ENCODE data around the gene BET1L. TPM values are rescaled to one million over a fixed set of nuclear protein-coding genes. Genes with fewer than 3 reads are reported as not detected.

Gene BET1L
- total RNA-seq, 1 experiment from 2014 or later: 22.2 TPM

DNA sequence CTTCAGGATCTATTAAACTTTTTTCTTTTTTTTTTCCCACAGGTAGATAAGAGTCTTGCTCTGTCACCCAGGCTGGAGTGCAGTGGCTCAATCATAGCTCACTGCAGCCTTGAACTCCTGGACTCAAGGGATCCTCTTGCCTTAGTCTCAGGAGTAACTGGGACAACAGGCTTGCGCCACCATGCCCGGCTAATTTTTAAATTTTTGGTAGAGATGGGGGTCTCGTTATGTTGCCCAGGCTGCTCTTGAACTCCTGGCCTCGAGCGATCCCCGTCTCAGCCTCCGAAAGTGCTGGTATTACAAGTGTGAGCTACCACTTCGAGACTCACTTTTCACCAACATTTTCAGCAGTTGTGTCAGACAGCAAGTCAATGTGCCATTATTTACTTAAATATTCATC lies 28.0 kb upstream of the BET1L start:
- no peak for DNase-seq (ENCODE audit: low spot score)
- Histone ChIP-seq H3K27me3 (replicated peaks; ENCODE audit: insufficient read depth, low read depth, low read length, poor library complexity) (no peaks in the 10 kb centered on the region), H3K36me3 (ENCODE audit: insufficient read depth, low read length, poor library complexity, severe bottlenecking) (peaks cover 7% of the 10 kb centered on the region), H3K4me3 (ENCODE audit: low read depth, low read length, poor library complexity, severe bottlenecking) (peak overlapping the region; percentile 95), H3K27ac (ENCODE audit: low read depth, low read length, poor library complexity, severe bottlenecking) (peak overlapping the region; percentile 73), H3K4me1 (ENCODE audit: insufficient read depth, low read length, poor library complexity, severe bottlenecking) (peaks cover 12% of the 10 kb centered on the region), H3K9me3 (ENCODE audit: low read depth, low read length, poor library complexity, severe bottlenecking) (no peaks in the 10 kb centered on the region)
- TSS peak; percentile 62 for BruUV-seq (replicated peaks)
- no peak for TF ChIP-seq EZH2 (IDR thresholded peaks at IDR 0.05; ENCODE audit: borderline replicate concordance, low read depth, low read length, poor library complexity, severe bottlenecking)
- TF ChIP-seq, protein P1, sequence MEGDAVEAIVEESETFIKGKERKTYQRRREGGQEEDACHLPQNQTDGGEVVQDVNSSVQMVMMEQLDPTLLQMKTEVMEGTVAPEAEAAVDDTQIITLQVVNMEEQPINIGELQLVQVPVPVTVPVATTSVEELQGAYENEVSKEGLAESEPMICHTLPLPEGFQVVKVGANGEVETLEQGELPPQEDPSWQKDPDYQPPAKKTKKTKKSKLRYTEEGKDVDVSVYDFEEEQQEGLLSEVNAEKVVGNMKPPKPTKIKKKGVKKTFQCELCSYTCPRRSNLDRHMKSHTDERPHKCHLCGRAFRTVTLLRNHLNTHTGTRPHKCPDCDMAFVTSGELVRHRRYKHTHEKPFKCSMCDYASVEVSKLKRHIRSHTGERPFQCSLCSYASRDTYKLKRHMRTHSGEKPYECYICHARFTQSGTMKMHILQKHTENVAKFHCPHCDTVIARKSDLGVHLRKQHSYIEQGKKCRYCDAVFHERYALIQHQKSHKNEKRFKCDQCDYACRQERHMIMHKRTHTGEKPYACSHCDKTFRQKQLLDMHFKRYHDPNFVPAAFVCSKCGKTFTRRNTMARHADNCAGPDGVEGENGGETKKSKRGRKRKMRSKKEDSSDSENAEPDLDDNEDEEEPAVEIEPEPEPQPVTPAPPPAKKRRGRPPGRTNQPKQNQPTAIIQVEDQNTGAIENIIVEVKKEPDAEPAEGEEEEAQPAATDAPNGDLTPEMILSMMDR (conservative IDR thresholded peaks at IDR 0.05; ENCODE audit: low read depth, low read length): no peak
- CTCF ChIA-PET: no interaction called here
- POLR2A ChIA-PET (ENCODE audit: low non-redundant PET): no interaction called here
- intact Hi-C loops (cut with micrococcal nuclease; ENCODE audit: unreplicated experiment): no loop called here

DNA sequence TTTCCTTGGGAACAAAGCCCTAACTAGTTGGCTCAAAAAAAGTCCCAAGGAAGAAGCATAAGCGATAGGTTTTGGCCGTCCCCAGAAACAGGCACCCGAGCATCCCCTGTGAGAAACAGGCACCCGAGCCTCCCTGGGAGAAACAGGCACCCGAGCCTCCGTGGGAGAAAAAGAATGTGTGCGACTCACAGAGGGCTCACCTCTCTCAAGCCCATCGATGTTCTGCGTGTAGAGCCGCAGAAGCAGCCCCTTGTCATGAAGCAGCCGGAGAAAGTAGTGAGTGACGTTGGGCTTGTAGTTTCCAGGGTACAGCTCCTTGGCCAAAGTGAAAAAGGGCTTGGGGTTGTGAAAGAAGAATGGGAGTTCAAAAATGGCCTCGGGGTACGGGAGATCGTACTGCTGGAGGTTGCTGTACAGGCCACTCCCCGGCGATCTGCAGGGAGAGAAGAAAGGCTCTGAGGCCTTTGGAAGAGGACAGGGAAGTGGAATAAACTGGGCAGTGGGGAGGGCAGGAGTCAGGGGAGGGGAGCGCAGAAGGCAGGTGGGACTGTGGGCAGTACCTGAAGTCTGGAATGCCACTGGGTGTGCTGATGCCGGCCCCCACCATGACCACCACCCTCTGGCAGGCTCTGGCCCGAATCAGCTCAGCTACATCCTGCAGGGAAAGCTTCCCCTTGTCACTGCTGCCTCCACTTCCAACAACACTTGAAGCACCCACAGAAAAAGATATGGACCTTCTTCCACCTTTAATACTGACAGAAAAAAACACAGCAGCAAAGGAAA lies 25.8 kb upstream of the BET1L start:
- H3K27ac ChIP-seq (ENCODE audit: low read depth, low read length, poor library complexity, severe bottlenecking): no peak overlapping the region
- no peaks in the 10 kb centered on the region for H3K27me3 ChIP-seq (replicated peaks; ENCODE audit: insufficient read depth, low read depth, low read length, poor library complexity)
- no peak for TF ChIP-seq EZH2 (IDR thresholded peaks at IDR 0.05; ENCODE audit: borderline replicate concordance, low read depth, low read length, poor library complexity, severe bottlenecking)
- TF ChIP-seq, protein P1 (conservative IDR thresholded peaks at IDR 0.05; ENCODE audit: low read depth, low read length): no peak
- no peaks in the 10 kb centered on the region for H3K36me3 ChIP-seq (ENCODE audit: insufficient read depth, low read length, poor library complexity, severe bottlenecking)
- H3K4me1 ChIP-seq (ENCODE audit: insufficient read depth, low read length, poor library complexity, severe bottlenecking): peaks cover 8% of the 10 kb centered on the region
- ChIA-PET POLR2A (ENCODE audit: low non-redundant PET) (no interaction called here), CTCF (no interaction called here)
- intact Hi-C loops (cut with micrococcal nuclease; ENCODE audit: unreplicated experiment): no loop called here
- BruUV-seq (replicated peaks): no TSS peak
- DNase-seq (ENCODE audit: low spot score): no peak
- H3K4me3 ChIP-seq (ENCODE audit: low read depth, low read length, poor library complexity, severe bottlenecking): no peak overlapping the region
- H3K9me3 ChIP-seq (ENCODE audit: low read depth, low read length, poor library complexity, severe bottlenecking): no peaks in the 10 kb centered on the region

DNA sequence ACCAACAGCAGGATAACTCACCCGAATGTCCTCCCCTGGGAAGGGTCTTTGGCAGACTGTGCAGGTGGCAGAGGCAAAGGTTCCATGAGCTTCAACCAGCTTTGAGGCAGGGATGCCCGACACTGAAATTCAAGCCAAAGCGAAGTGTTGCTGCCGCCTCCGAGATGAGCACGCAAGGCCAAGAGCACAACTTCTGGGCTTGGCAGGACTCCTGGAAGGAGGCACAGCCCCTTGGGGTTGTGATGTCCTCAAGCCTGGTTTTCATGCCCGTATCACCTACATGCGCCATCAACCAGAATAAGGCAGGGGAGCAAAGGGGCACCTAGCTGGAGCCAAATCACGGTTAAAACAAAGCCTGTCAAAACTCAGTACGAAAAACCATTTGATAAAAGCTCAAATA lies 23.2 kb upstream of the BET1L start:
- CTCF ChIA-PET: no interaction called here
- POLR2A ChIA-PET (ENCODE audit: low non-redundant PET): no interaction called here
- Histone ChIP-seq H3K27me3 (replicated peaks; ENCODE audit: insufficient read depth, low read depth, low read length, poor library complexity) (no peaks in the 10 kb centered on the region), H3K4me1 (ENCODE audit: insufficient read depth, low read length, poor library complexity, severe bottlenecking) (peaks cover 3% of the 10 kb centered on the region), H3K27ac (ENCODE audit: low read depth, low read length, poor library complexity, severe bottlenecking) (no peak overlapping the region), H3K9me3 (ENCODE audit: low read depth, low read length, poor library complexity, severe bottlenecking) (no peaks in the 10 kb centered on the region), H3K4me3 (ENCODE audit: low read depth, low read length, poor library complexity, severe bottlenecking) (no peak overlapping the region), H3K36me3 (ENCODE audit: insufficient read depth, low read length, poor library complexity, severe bottlenecking) (no peaks in the 10 kb centered on the region)
- no TSS peak for BruUV-seq (replicated peaks)
- no peak for TF ChIP-seq EZH2 (IDR thresholded peaks at IDR 0.05; ENCODE audit: borderline replicate concordance, low read depth, low read length, poor library complexity, severe bottlenecking)
- TF ChIP-seq, protein P1 (conservative IDR thresholded peaks at IDR 0.05; ENCODE audit: low read depth, low read length): no peak
- DNase-seq (ENCODE audit: low spot score): no peak
- intact Hi-C loops (cut with micrococcal nuclease; ENCODE audit: unreplicated experiment): no loop called here
